WTC11 (cell line): ENCODE results near the gene FNDC11.

Source experiments
- AFF4 ChIP-seq: sonication (generic); formaldehyde crosslinking; IDR thresholded peaks from 2 replicates; pipeline ENCODE4 v1.8.1; 2023; ENCODE audit warnings: mild to moderate bottlenecking, missing genetic modification reagents, borderline replicate concordance
- ATF1 ChIP-seq: sonication (generic); formaldehyde crosslinking; IDR thresholded peaks from 2 replicates; pipeline ENCODE4 v1.8.1; 2023; ENCODE audit warnings: mild to moderate bottlenecking, moderate library complexity, missing genetic modification reagents
- ATF6 ChIP-seq: sonication (generic); formaldehyde crosslinking; IDR thresholded peaks from 2 replicates; pipeline ENCODE4 v1.8.1; 2023; ENCODE audit warnings: mild to moderate bottlenecking, missing genetic modification reagents
- CTCF ChIP-seq: fragments of 200-600 bp; IDR thresholded peaks from 2 replicates; pipeline ENCODE4 v1.8.0; 2022; ENCODE audit warnings: antibody characterized with exemption
- E2F1 ChIP-seq: sonication (generic); formaldehyde crosslinking; IDR thresholded peaks from 2 replicates; pipeline ENCODE4 v1.8.0; 2022; ENCODE audit warnings: mild to moderate bottlenecking, missing genetic modification reagents
- GTF2I ChIP-seq: fragments of 250-450 bp; sonication (Bioruptor Pico); conservative IDR thresholded peaks from 2 replicates; pipeline ENCODE4 v1.4.0; 2021; ENCODE audit warnings: mild to moderate bottlenecking
- MAX ChIP-seq: sonication (generic); formaldehyde crosslinking; IDR thresholded peaks from 2 replicates; pipeline ENCODE4 v1.8.0; 2022; ENCODE audit warnings: mild to moderate bottlenecking, missing genetic modification reagents
- NFYB ChIP-seq: sonication (generic); formaldehyde crosslinking; conservative IDR thresholded peaks from 2 replicates; pipeline ENCODE4 v1.8.0; 2022; ENCODE audit warnings: low read depth, missing genetic modification reagents
- NR1H2 ChIP-seq: sonication (generic); formaldehyde crosslinking; IDR thresholded peaks from 2 replicates; pipeline ENCODE4 v1.9.0; 2021; ENCODE audit warnings: mild to moderate bottlenecking, moderate library complexity, missing genetic modification reagents
- ZNF232 ChIP-seq: sonication (generic); formaldehyde crosslinking; IDR thresholded peaks from 2 replicates; pipeline ENCODE4 v1.8.0; 2022; ENCODE audit warnings: mild to moderate bottlenecking, missing genetic modification reagents

- no peak for TF ChIP-seq CTCF
- no peak for TF ChIP-seq ATF6
- no peak for TF ChIP-seq NR1H2 (CRISPR knock-in tag)
- no peak for TF ChIP-seq NFYB (CRISPR knock-in tag)
- TF ChIP-seq MAX (CRISPR knock-in tag): no peak
- no peak for TF ChIP-seq AFF4
- no peak for TF ChIP-seq E2F1 (CRISPR knock-in tag)
- TF ChIP-seq ZNF232 (CRISPR knock-in tag): no peak
- no peak for TF ChIP-seq GTF2I (CRISPR knock-in tag)
- no peak for TF ChIP-seq ATF1
These were observed 22.4 kb downstream of the FNDC11 start for GRCh38 chr20:63576311-63576710.
